Natural killer cell treated with Interleukin-12 subunit alpha and Interleukin-12 subunit beta and Interleukin-15 and Interleukin-18, amount 100 ng/mL, for 72 hours (primary cell): Measurements from ENCODE around the gene ARHGEF33. TPM values are rescaled to one million over a fixed set of nuclear protein-coding genes. Genes with fewer than 3 reads are reported as not detected.

ENCODE experiments used
- ATAC-seq, 2 donors: fragments of 150-1000 bp; cut with Tn5 transposase in 1 of 2; sonication (Bioruptor Pico), chemical (Tn5 transposase) in 1 of 2; 2 replicates each; pipeline ENCODE4 v1.10.0; 2021
- DNase-seq: peaks from one replicate; pipeline ENCODE4 v3.0.0; 2022; ENCODE audit warnings: low spot score
- H3K27ac Mint-ChIP-seq, 2 donors: 1 replicate in 1 of 2; 2 replicates in 1 of 2; pipeline ENCODE4 v1.8.0; 2022; ENCODE audit warnings: mixed read lengths in 2 of 2, mild to moderate bottlenecking in 1 of 2, moderate library complexity in 1 of 2
- H3K27me3 Mint-ChIP-seq, 2 donors: 1 replicate in 1 of 2; 2 replicates in 1 of 2; pipeline ENCODE4 v1.8.0; 2022; ENCODE audit warnings: mixed read lengths in 2 of 2
- H3K36me3 Mint-ChIP-seq: one replicate; pipeline ENCODE4 v1.8.0; 2022; ENCODE audit warnings: mixed read lengths
- H3K4me1 Mint-ChIP-seq, 2 donors: 1 replicate in 1 of 2; 2 replicates in 1 of 2; pipeline ENCODE4 v1.8.0; 2022; ENCODE audit warnings: low read depth in 2 of 2, mixed read lengths in 2 of 2, mild to moderate bottlenecking in 1 of 2
- H3K4me3 Mint-ChIP-seq: one replicate; pipeline ENCODE4 v1.8.0; 2022; ENCODE audit warnings: mixed read lengths
- H3K9me3 Mint-ChIP-seq: 2 replicates; pipeline ENCODE4 v1.8.0; 2022; ENCODE audit warnings: mixed read lengths
- total RNA-seq, 2 donors: library from RNA; stranded (reverse); gene quantifications; one replicate each; pipeline ENCODE4 v1.2.3, GENCODE V29; 2022

Gene ARHGEF33
- total RNA-seq, 2 donors from 2014 or later, result 0.28 TPM; not detected in 1

- DNase-seq, result no peak
- H3K27me3 Mint-ChIP-seq, result peaks cover 0 to 4% of the 10 kb centered on the region in 2 donors
- H3K9me3 Mint-ChIP-seq, result no peaks in the 10 kb centered on the region
- H3K4me3 Mint-ChIP-seq, result no peak overlapping the region
- no peak overlapping the region for H3K27ac Mint-ChIP-seq
- no peaks in the 10 kb centered on the region for H3K36me3 Mint-ChIP-seq
- ATAC-seq, result no peak
- no peaks in the 10 kb centered on the region for H3K4me1 Mint-ChIP-seq
Observed at GRCh38 chr2:38887902-38888554, 1.6 kb upstream of the ARHGEF33 start.

DNA sequence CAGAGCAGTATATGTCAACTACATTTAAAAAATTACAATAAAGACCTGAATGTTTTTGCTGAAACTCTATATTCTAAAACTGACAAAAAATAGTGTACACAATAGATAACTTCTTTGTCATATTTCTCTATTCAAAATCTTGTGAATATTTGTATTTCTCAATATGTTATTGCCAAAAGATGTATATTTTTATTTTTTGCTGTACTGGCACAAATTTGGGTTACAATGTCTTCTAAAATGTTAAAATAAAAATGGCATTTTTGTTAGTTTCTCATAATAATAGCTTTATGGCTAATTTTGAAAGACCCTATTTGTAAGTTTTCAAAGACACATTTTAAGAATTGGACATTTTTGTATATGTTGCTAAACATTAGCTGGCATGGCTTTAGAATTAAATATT is 630 bp upstream of the ARHGEF33 start:
- H3K27me3 Mint-ChIP-seq, result peaks cover 0 to 4% of the 10 kb centered on the region in 2 donors
- no peaks in the 10 kb centered on the region for H3K9me3 Mint-ChIP-seq
- no peaks in the 10 kb centered on the region for H3K36me3 Mint-ChIP-seq

GRCh38 chr2:38892819-38893218 is 3.1 kb downstream of the ARHGEF33 start:
- Mint-ChIP-seq H3K9me3 (no peaks in the 10 kb centered on the region), H3K4me1 (no peaks in the 10 kb centered on the region), H3K4me3 (no peak overlapping the region), H3K36me3 (no peaks in the 10 kb centered on the region), H3K27me3 (peaks cover 0 to 7% of the 10 kb centered on the region in 2 donors), H3K27ac (no peak overlapping the region)
- no peak for DNase-seq
- ATAC-seq, result no peak

More for the DNA sequence above, 630 bp upstream of the ARHGEF33 start:
- DNase-seq (no peak), ATAC-seq (no peak)
- Mint-ChIP-seq H3K4me1 (no peaks in the 10 kb centered on the region), H3K27ac (no peak overlapping the region), H3K4me3 (no peak overlapping the region)

GRCh38 chr2:38898256-38898655 is 8.6 kb downstream of the ARHGEF33 start:
- ATAC-seq (no peak), DNase-seq (no peak)
- H3K4me1 Mint-ChIP-seq, result no peaks in the 10 kb centered on the region
- no peaks in the 10 kb centered on the region for H3K36me3 Mint-ChIP-seq
- no peaks in the 10 kb centered on the region for H3K9me3 Mint-ChIP-seq
- H3K4me3 Mint-ChIP-seq, result no peak overlapping the region
- peaks cover 0 to 13% of the 10 kb centered on the region in 2 donors for H3K27me3 Mint-ChIP-seq
- no peak overlapping the region for H3K27ac Mint-ChIP-seq

DNA sequence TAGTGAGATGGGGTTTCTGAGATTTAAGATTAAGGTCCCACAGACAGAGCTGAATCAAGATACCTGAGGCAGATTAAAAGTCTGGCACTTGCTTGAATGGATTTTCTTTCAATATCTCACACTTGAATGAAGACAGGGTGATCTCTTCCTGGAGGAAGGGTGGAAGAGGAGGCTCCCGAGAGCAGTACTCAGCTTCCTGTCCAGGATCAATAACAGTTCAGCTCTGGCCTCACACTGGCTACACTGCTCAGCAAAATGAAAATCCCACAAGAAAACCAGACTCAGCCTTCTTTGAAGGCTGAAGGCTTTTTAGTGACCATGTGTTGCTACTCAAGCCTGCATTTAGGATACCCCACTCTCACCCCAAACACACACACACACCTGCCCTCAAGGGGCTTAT is 11.1 kb downstream of the ARHGEF33 start:
- Mint-ChIP-seq H3K27me3 (peaks cover 0 to 16% of the 10 kb centered on the region in 2 donors), H3K27ac (no peak overlapping the region), H3K4me3 (no peak overlapping the region), H3K4me1 (no peaks in the 10 kb centered on the region), H3K9me3 (no peaks in the 10 kb centered on the region), H3K36me3 (no peaks in the 10 kb centered on the region)
- no peak for DNase-seq
- ATAC-seq, result no peak

GRCh38 chr2:38905251-38905650 is 15.6 kb downstream of the ARHGEF33 start:
- Mint-ChIP-seq H3K4me1 (peaks cover 6 to 16% of the 10 kb centered on the region in 2 donors), H3K4me3 (no peak overlapping the region), H3K9me3 (no peaks in the 10 kb centered on the region), H3K27me3 (peaks cover 0 to 7% of the 10 kb centered on the region in 2 donors), H3K27ac (no peak overlapping the region), H3K36me3 (no peaks in the 10 kb centered on the region)
- DNase-seq (no peak), ATAC-seq (no peak)

- H3K27me3 Mint-ChIP-seq, result peaks cover 0 to 6% of the 10 kb centered on the region in 2 donors
- ATAC-seq, result no peak
Observed at GRCh38 chr2:38907242-38907641, 17.6 kb downstream of the ARHGEF33 start.

DNA sequence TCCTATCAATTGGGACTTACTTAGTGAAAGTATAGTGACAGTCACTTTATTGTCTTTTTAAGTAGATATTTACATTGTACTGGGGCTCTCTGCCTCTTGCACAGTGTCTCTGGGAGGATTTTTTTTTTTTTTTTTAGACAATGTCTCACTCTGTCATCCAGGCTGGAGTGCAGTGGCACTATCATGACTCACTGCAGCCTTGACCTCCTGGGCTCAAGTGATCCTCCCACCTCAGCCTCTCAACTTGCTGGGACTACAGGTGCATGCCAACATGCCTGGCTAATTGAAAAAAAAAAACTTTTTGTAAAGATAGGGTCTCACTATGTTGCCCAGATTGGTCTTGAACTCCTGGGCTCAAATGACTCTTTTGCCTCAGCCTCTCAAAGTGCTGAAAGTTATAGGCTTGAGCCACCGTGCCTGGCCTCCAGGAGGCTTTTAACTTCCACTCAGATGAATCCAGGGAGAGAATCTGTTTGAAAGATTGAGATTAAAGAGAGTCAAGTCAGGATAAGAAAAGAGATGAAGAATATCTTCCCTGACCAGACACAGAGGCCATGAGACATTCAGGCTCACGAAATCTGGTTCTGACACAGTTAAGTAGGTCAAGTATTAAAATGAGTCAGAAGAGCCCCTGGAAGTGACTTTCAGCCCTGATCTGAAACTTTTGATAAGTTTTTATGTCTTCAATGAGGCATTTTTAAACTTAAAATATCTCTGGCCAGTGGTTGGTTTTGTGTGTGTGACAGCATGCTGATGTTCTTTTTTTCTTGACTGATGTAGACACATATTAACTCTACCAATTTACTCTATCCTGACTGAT is 18.3 kb downstream of the ARHGEF33 start:
- no peaks in the 10 kb centered on the region for H3K36me3 Mint-ChIP-seq
- peak overlapping the region in 1 of 2 donors; percentile 63 for H3K27ac Mint-ChIP-seq
- no peak for DNase-seq
- H3K4me3 Mint-ChIP-seq, result peak overlapping the region; percentile 63
- peak; percentile 73 to 89 for ATAC-seq
- H3K27me3 Mint-ChIP-seq, result peaks cover 0 to 6% of the 10 kb centered on the region in 2 donors
- no peaks in the 10 kb centered on the region for H3K9me3 Mint-ChIP-seq
- H3K4me1 Mint-ChIP-seq, result peaks cover 6 to 16% of the 10 kb centered on the region in 2 donors

More at GRCh38 chr2:38907242-38907641, 17.6 kb downstream of the ARHGEF33 start:
- no peak for DNase-seq
- Mint-ChIP-seq H3K27ac (peak overlapping the region in 1 of 2 donors; percentile 63), H3K4me1 (peaks cover 6 to 16% of the 10 kb centered on the region in 2 donors), H3K4me3 (no peak overlapping the region), H3K36me3 (no peaks in the 10 kb centered on the region), H3K9me3 (no peaks in the 10 kb centered on the region)

DNA sequence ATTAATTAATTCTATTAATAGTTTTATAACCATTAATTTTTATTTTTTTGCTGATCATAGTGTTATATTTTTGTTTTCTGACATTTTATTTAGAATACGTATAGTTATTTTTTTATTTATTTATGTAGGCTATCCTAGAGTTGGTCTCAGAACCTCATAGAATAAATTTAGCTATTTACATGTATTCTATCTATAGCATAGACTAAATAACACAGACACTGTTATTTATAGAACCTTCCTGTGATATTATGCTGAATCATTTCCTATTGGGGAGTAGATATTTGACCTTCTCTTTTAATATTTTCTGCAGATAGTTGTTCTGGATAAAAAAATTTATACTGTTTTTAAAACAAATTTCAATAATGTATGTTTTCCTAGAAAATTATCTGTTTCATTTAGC is 20.2 kb downstream of the ARHGEF33 start:
- H3K4me3 Mint-ChIP-seq, result no peak overlapping the region
- H3K9me3 Mint-ChIP-seq, result no peaks in the 10 kb centered on the region
- no peaks in the 10 kb centered on the region for H3K36me3 Mint-ChIP-seq
- DNase-seq (no peak), ATAC-seq (no peak)
- H3K4me1 Mint-ChIP-seq, result peaks cover 6 to 16% of the 10 kb centered on the region in 2 donors
- H3K27me3 Mint-ChIP-seq, result peaks cover 0 to 3% of the 10 kb centered on the region in 2 donors
- no peak overlapping the region for H3K27ac Mint-ChIP-seq

- ATAC-seq (no peak), DNase-seq (no peak)
- Mint-ChIP-seq H3K36me3 (no peaks in the 10 kb centered on the region), H3K9me3 (no peaks in the 10 kb centered on the region), H3K4me3 (no peak overlapping the region), H3K27ac (no peak overlapping the region), H3K27me3 (peaks cover 0 to 3% of the 10 kb centered on the region in 2 donors), H3K4me1 (peaks cover 6 to 16% of the 10 kb centered on the region in 2 donors)
Observed at GRCh38 chr2:38911191-38911590, 21.5 kb downstream of the ARHGEF33 start.

DNA sequence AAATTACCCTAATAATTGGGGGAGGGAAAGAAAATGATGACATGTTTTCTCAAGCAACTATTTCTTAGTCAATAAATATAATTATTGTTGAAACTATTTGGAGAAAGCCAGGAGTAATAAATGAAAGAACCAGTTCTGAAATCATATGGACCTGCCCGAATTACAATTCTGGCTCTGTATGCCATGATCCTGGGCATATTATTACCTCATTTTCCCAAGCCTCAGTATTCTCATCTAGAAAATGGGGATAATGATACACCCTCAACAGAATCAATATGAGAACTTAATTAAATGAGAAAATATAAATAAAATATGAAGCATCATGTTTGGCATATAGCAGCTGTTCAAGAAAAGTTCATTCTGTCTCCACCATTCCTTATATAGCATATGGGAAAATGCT is 22.9 kb downstream of the ARHGEF33 start:
- H3K4me3 Mint-ChIP-seq, result no peak overlapping the region
- peaks cover 6 to 14% of the 10 kb centered on the region in 2 donors for H3K4me1 Mint-ChIP-seq
- H3K27me3 Mint-ChIP-seq, result peaks cover 0 to 3% of the 10 kb centered on the region in 2 donors
- no peak for ATAC-seq
- DNase-seq, result no peak
- H3K36me3 Mint-ChIP-seq, result no peaks in the 10 kb centered on the region
- H3K9me3 Mint-ChIP-seq, result no peaks in the 10 kb centered on the region
- H3K27ac Mint-ChIP-seq, result no peak overlapping the region

DNA sequence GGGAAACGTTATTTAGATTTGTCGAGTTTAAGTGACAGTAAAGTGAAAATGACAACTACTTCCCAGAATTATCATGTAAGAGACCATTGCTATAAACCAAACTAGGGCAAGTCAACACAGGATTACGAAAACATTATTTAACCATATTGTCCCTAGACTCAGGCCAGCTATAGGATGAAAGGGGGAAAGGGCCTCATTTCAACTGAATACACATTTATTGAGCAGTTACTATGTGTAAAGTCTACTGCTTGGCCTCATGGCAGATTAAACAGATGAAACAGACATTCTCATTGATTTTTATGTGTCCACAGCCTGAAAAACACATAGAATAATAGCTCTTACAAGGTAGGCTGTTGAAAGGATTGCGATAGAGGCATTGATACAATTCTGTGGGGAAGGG is 32.7 kb downstream of the ARHGEF33 start:
- Mint-ChIP-seq H3K9me3 (no peaks in the 10 kb centered on the region), H3K27ac (no peak overlapping the region), H3K4me3 (no peak overlapping the region), H3K27me3 (peaks cover 15 to 19% of the 10 kb centered on the region in 2 donors), H3K36me3 (no peaks in the 10 kb centered on the region), H3K4me1 (no peaks in the 10 kb centered on the region)
- no peak for ATAC-seq
- no peak for DNase-seq

DNA sequence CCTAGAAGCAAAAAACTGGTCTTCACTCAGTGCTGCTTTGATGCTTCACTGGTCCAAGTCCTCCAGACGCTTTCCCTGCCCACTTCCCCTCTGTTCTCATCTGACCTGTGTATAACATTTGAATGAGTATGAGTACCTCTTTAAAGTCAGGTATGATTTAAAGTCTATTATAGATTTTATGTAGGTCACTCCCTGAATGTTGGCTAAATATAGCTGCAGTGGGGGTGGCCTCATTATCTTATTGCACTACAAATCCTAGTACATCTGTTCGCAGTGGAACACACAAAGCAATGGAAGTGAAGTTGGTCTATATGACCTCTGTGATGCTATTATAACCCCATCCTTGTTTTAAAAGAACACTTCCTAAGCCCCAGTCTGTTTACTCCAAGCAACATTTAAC is 33.2 kb downstream of the ARHGEF33 start:
- DNase-seq, result no peak
- H3K4me3 Mint-ChIP-seq, result no peak overlapping the region
- H3K27me3 Mint-ChIP-seq, result peaks cover 15 to 19% of the 10 kb centered on the region in 2 donors
- H3K27ac Mint-ChIP-seq, result no peak overlapping the region
- H3K36me3 Mint-ChIP-seq, result no peaks in the 10 kb centered on the region
- no peaks in the 10 kb centered on the region for H3K4me1 Mint-ChIP-seq
- no peaks in the 10 kb centered on the region for H3K9me3 Mint-ChIP-seq
- ATAC-seq, result no peak

DNA sequence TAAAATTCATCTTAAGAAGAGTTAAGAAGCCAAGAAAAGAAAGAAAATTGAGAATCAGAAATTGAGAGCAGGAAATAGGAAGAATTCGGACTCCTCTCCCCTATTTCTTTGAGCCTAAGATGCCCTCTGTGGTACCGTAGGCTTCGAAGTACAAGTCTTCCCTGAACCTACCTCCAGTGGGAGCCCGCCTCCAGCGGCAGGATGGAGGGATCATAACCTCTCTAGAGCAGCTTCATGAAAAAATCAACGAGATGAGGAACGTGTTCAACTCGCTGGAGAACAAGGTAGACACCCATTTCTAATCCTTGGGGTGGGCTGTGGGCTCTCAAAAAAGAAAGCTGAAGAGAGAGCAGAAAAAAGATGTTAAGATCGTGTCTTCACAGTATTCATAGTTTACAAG is 36.3 kb downstream of the ARHGEF33 start:
- Mint-ChIP-seq H3K4me3 (no peak overlapping the region), H3K36me3 (no peaks in the 10 kb centered on the region), H3K27ac (no peak overlapping the region), H3K9me3 (no peaks in the 10 kb centered on the region), H3K4me1 (no peaks in the 10 kb centered on the region), H3K27me3 (peaks cover 15 to 21% of the 10 kb centered on the region in 2 donors)
- no peak for ATAC-seq
- DNase-seq, result no peak
